Smooth muscle cell (in vitro differentiated cells): ENCODE results near the gene MYO10. TPM values are rescaled to one million over a fixed set of nuclear protein-coding genes. Genes with fewer than 3 reads are reported as not detected.

Source experiments
- DNase-seq: peaks from one replicate; lab custom pipeline; 2025; ENCODE audit not compliant: unreplicated experiment; lab: John Stamatoyannopoulos, UW
- H2AFZ ChIP-seq: fragments of 200-600 bp; sonication (generic); 2 replicates; pipeline ENCODE4 v1.6.0; 2016; ENCODE audit warnings: antibody characterized with exemption, low read depth, mild to moderate bottlenecking
- H3F3A ChIP-seq: fragments of 200-600 bp; sonication (generic); 2 replicates; pipeline ENCODE4 v1.6.0; 2017; ENCODE audit warnings: antibody characterized with exemption, low read depth
- H3K27ac ChIP-seq: fragments of 200-600 bp; sonication (generic); 2 replicates; pipeline ENCODE4 v1.5.1; 2016; ENCODE audit warnings: low read depth, mild to moderate bottlenecking
- H3K27me3 ChIP-seq: fragments of 200-600 bp; sonication (generic); 2 replicates; pipeline ENCODE4 v1.6.1; 2016; ENCODE audit warnings: low read depth, mild to moderate bottlenecking
- H3K36me3 ChIP-seq: fragments of 200-600 bp; sonication (generic); 2 replicates; pipeline ENCODE4 v1.5.1; 2016; ENCODE audit warnings: low read depth
- H3K4me1 ChIP-seq: fragments of 200-600 bp; sonication (generic); 2 replicates; pipeline ENCODE4 v1.5.1; 2016; ENCODE audit warnings: low read depth
- H3K4me2 ChIP-seq: fragments of 200-600 bp; sonication (generic); 2 replicates; pipeline ENCODE4 v1.6.0; 2016; ENCODE audit warnings: mild to moderate bottlenecking
- H3K4me3 ChIP-seq: fragments of 200-600 bp; sonication (generic); 2 replicates; pipeline ENCODE4 v1.5.1; 2016; ENCODE audit warnings: mild to moderate bottlenecking
- H3K79me2 ChIP-seq: fragments of 200-600 bp; sonication (generic); 2 replicates; pipeline ENCODE4 v1.6.0; 2016; ENCODE audit warnings: low read depth, mild to moderate bottlenecking
- H3K9ac ChIP-seq: fragments of 200-600 bp; sonication (generic); 2 replicates; pipeline ENCODE4 v1.6.0; 2016; ENCODE audit warnings: low read depth
- H3K9me3 ChIP-seq: fragments of 200-600 bp; sonication (generic); replicated peaks from 2 replicates; pipeline ENCODE4 v1.5.1; 2016; ENCODE audit warnings: low read depth
- H4K20me1 ChIP-seq: fragments of 200-600 bp; sonication (generic); 2 replicates; pipeline ENCODE4 v1.6.0; 2016; ENCODE audit warnings: low read depth
- CTCF ChIP-seq: fragments of 200-600 bp; sonication (generic); IDR thresholded peaks from 2 replicates; pipeline ENCODE4 v1.5.1; 2017; ENCODE audit warnings: borderline replicate concordance, mild to moderate bottlenecking, antibody characterized with exemption; ENCODE audit not compliant: insufficient read depth, poor library complexity, severe bottlenecking
- WGBS: methylation state at CpG from one replicate; pipeline ENCODE4 v1.1.7; 2016; ENCODE audit warnings: low lambda C conversion rate; 5-methylcytosine and 5-hydroxymethylcytosine counted together
- polyA plus RNA-seq: library from polyadenylated mRNA; unstranded; fragments of >200 nt; fragmentation: Nextera tagmentation; extraction: Ambion mirVana; gene quantifications from 2 replicates; pipeline ENCODE4 v1.2.1, GENCODE V29; 2016
- total RNA-seq: library from RNA; depleted of rRNA; stranded (reverse); fragments of >200 nt; gene quantifications from 2 replicates; pipeline ENCODE4 v1.2.3, GENCODE V29; 2014

Gene MYO10
- total and polyA plus RNA-seq, 2 experiments from 2014 or later, result 76.4 to 96.8 TPM

GRCh38 chr5:16855898-16856297 is 80.2 kb downstream of the MYO10 start:
- Histone ChIP-seq H3K4me1 (peaks cover 24% of the 10 kb centered on the region), H4K20me1 (peaks cover 100% of the 10 kb centered on the region), H2AFZ (no peak overlapping the region), H3K27me3 (no peaks in the 10 kb centered on the region), H3K27ac (no peak overlapping the region), H3F3A (peaks cover 4% of the 10 kb centered on the region), H3K9ac (no peak overlapping the region), H3K36me3 (no peaks in the 10 kb centered on the region), H3K79me2 (peaks cover 96% of the 10 kb centered on the region), H3K4me2 (no peak overlapping the region), H3K4me3 (no peak overlapping the region), H3K9me3 (no peaks in the 10 kb centered on the region)
- WGBS, result 87% methylated on average over 10 of the region's 10 CpGs
- no peak for DNase-seq
- no peak for TF ChIP-seq CTCF

- Histone ChIP-seq H3K4me3 (no peak overlapping the region), H3K36me3 (no peaks in the 10 kb centered on the region), H2AFZ (no peak overlapping the region), H3K9ac (no peak overlapping the region), H3K27me3 (no peaks in the 10 kb centered on the region), H3K27ac (no peak overlapping the region), H3K4me2 (no peak overlapping the region), H3K9me3 (no peaks in the 10 kb centered on the region), H3K79me2 (peaks cover 94% of the 10 kb centered on the region), H3K4me1 (peaks cover 24% of the 10 kb centered on the region), H4K20me1 (peaks cover 100% of the 10 kb centered on the region), H3F3A (peaks cover 4% of the 10 kb centered on the region)
- DNase-seq, result no peak
- no peak for TF ChIP-seq CTCF
- WGBS, result 75% methylated on average over 5 of the region's 5 CpGs
Observed at GRCh38 chr5:16855485-16855884, 80.6 kb downstream of the MYO10 start.

GRCh38 chr5:16854351-16854750 is 81.7 kb downstream of the MYO10 start:
- WGBS, result 93% methylated on average over 2 of the region's 2 CpGs
- Histone ChIP-seq H3K27ac (no peak overlapping the region), H4K20me1 (peaks cover 100% of the 10 kb centered on the region), H3K9me3 (no peaks in the 10 kb centered on the region), H2AFZ (no peak overlapping the region), H3K9ac (no peak overlapping the region), H3K4me1 (peaks cover 34% of the 10 kb centered on the region), H3K36me3 (no peaks in the 10 kb centered on the region), H3K27me3 (no peaks in the 10 kb centered on the region), H3K4me2 (no peak overlapping the region), H3F3A (peaks cover 4% of the 10 kb centered on the region), H3K79me2 (peaks cover 94% of the 10 kb centered on the region), H3K4me3 (no peak overlapping the region)
- TF ChIP-seq CTCF, result no peak
- DNase-seq, result no peak

GRCh38 chr5:16853518-16853917 is 82.6 kb downstream of the MYO10 start:
- H4K20me1 ChIP-seq, result peaks cover 100% of the 10 kb centered on the region
- TF ChIP-seq CTCF, result no peak
- WGBS, result 82% methylated on average over 4 of the region's 4 CpGs

More at GRCh38 chr5:16853518-16853917, 82.6 kb downstream of the MYO10 start:
- H3K4me2 ChIP-seq, result no peak overlapping the region
- no peaks in the 10 kb centered on the region for H3K9me3 ChIP-seq
- H3K36me3 ChIP-seq, result no peaks in the 10 kb centered on the region
- H3K27me3 ChIP-seq, result no peaks in the 10 kb centered on the region
- H3K79me2 ChIP-seq, result peaks cover 94% of the 10 kb centered on the region
- no peak overlapping the region for H3K9ac ChIP-seq
- peaks cover 37% of the 10 kb centered on the region for H3K4me1 ChIP-seq
- H3K27ac ChIP-seq, result no peak overlapping the region
- H3F3A ChIP-seq, result peaks cover 4% of the 10 kb centered on the region
- no peak for DNase-seq
- no peak overlapping the region for H3K4me3 ChIP-seq
- no peak overlapping the region for H2AFZ ChIP-seq
